IPS-18a (cell line): ENCODE data around the gene ELMOD1.

ENCODE experiments used
- H3K27ac ChIP-seq: one replicate; pipeline ENCODE4 v1.5.1; 2013; ENCODE audit warnings: low read length
- H3K27me3 ChIP-seq: one replicate; pipeline ENCODE4 v1.6.1; 2013; ENCODE audit warnings: mild to moderate bottlenecking, low read length; ENCODE audit not compliant: control insufficient read depth, insufficient read depth
- H3K36me3 ChIP-seq: one replicate; pipeline ENCODE4 v1.6.1; 2013; ENCODE audit warnings: low read depth, low read length; ENCODE audit not compliant: control insufficient read depth
- H3K4me1 ChIP-seq: one replicate; pipeline ENCODE4 v1.6.1; 2013; ENCODE audit warnings: low read depth, low read length; ENCODE audit not compliant: control insufficient read depth
- H3K4me3 ChIP-seq: one replicate; pipeline ENCODE4 v1.5.1; 2013; ENCODE audit warnings: low read length
- H3K9ac ChIP-seq: one replicate; pipeline ENCODE4 v1.6.1; 2013; ENCODE audit warnings: mild to moderate bottlenecking, low read length, moderate library complexity
- H3K9me3 ChIP-seq: one replicate; pipeline ENCODE4 v1.6.1; 2013; ENCODE audit warnings: low read depth, low read length; ENCODE audit not compliant: control insufficient read depth

The ELMOD1 gene

DNA sequence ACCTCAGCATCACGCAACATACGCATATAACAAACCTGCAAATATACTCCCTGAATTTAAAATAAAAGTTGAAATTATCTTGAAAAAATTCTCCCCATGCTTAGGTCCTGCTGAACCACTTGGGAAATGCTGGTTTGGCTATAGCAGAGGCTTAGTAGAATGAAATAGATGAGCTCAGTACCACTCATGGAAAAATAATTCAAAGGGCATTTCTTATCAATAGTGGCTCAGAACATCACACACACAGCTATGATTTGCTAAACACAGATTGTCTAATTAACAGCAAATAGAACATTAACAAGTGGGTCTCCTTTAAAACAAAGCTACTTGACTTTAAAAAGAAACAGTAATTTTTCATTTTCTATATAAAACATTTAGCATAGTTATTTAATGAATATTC, 21.5 kb downstream of the ELMOD1 start:
- H3K4me3 ChIP-seq = no peak overlapping the region
- peaks cover 15% of the 10 kb centered on the region for H3K27me3 ChIP-seq
- H3K4me1 ChIP-seq = peaks cover 20% of the 10 kb centered on the region
- no peak overlapping the region for H3K9ac ChIP-seq
- no peaks in the 10 kb centered on the region for H3K36me3 ChIP-seq
- no peak overlapping the region for H3K27ac ChIP-seq
- no peaks in the 10 kb centered on the region for H3K9me3 ChIP-seq

DNA sequence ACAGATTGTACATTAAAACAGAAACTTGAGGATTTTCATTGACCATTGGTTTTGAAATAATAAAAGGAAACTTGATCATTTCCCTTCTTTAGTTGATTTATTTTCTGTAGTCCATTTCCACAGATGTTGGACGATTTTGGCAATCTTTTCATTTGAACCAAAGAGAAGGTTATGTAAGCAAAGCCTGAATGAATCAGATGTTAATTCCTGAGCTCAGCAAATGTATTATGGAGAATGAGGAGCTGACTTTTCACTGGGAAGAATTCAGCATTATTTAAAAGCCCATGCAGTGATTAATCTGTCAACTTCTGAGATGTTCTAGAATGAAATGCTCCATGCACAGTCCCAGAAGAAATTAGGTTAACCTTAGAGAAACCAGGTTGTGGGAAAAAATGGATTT, 29.0 kb downstream of the ELMOD1 start:
- Histone ChIP-seq H3K9me3 (no peaks in the 10 kb centered on the region), H3K27me3 (no peaks in the 10 kb centered on the region), H3K27ac (no peak overlapping the region), H3K9ac (no peak overlapping the region), H3K4me1 (peaks cover 2% of the 10 kb centered on the region), H3K36me3 (no peaks in the 10 kb centered on the region), H3K4me3 (no peak overlapping the region)

DNA sequence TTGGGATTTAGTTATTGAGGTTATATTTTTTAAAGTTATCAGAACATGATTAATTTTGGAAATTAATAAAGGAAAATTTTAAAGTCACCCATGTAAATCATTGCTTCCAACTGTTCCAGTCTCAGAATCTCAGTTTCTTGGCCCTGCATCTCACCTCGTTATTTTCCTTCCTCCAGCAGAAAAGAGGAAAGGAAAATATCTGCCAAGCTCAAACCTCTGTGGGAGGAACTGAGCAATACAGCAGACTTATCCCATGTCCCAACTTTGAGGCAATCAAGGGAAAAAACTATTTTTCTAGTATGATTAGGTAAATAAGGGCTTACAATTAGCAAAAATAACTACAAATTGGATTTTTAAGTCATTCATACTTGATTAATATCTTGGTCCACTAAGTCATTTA, 30.1 kb downstream of the ELMOD1 start:
- Histone ChIP-seq H3K4me3 (no peak overlapping the region), H3K9me3 (no peaks in the 10 kb centered on the region), H3K36me3 (no peaks in the 10 kb centered on the region), H3K27ac (no peak overlapping the region), H3K9ac (no peak overlapping the region), H3K27me3 (no peaks in the 10 kb centered on the region), H3K4me1 (peaks cover 13% of the 10 kb centered on the region)

DNA sequence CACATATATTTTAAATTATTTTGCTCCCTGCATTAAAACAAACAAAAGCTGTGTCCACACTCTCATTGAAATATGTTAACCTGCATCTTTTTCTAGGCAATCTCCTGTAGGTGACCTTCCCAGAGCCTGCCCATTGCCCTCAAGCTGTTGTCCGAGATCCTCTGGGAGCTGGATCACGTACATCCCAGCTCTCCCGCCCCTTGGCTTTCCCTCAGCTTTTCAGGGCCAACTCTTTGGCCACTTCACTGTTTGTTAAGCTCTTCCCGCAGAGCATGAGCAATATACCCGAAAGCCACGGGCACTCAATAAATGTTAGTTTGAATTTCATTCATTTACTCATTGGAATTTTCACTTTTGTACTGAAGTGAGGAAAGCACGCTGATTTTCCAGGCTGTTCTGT, 32.2 kb downstream of the ELMOD1 start:
- H3K27ac ChIP-seq = no peak overlapping the region
- peaks cover 13% of the 10 kb centered on the region for H3K4me1 ChIP-seq
- no peaks in the 10 kb centered on the region for H3K27me3 ChIP-seq
- H3K4me3 ChIP-seq = no peak overlapping the region
- H3K9me3 ChIP-seq = no peaks in the 10 kb centered on the region
- no peak overlapping the region for H3K9ac ChIP-seq
- no peaks in the 10 kb centered on the region for H3K36me3 ChIP-seq

DNA sequence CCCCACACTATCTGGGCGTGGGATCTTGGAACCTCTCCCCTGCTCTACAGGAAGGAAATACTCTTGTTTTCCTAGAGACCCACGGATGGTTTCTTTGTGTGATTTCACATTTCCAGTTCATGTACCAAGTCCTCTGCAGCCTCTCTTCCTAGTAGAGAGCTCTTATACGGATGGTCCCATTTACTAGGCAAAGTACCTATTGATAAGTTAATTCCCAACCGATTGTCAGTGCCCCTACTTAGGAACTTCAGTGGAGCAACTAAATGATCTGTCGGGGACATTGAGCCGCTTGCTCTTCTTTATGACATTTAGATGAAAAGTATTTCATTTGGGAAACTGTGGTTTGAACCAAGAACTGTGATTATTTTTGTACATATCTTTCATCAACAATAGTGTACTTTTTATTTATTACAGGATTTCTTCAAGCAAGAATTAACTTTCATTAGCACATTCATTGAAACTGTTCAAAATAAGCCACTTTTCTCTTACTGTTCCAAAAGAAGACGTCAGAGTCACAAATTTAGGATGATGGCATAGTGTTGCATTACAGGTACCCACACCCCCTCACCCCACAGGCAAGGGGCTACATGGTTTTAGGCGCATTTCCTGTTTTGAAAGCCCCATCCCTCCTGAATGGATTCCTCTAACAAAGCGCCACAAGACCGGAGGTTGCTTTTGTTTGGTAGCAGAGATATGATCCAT, 34.2 kb downstream of the ELMOD1 start:
- Histone ChIP-seq H3K27ac (no peak overlapping the region), H3K36me3 (no peaks in the 10 kb centered on the region), H3K4me3 (peak overlapping the region; percentile 20), H3K9me3 (no peaks in the 10 kb centered on the region), H3K4me1 (peaks cover 16% of the 10 kb centered on the region), H3K27me3 (no peaks in the 10 kb centered on the region), H3K9ac (no peak overlapping the region)

DNA sequence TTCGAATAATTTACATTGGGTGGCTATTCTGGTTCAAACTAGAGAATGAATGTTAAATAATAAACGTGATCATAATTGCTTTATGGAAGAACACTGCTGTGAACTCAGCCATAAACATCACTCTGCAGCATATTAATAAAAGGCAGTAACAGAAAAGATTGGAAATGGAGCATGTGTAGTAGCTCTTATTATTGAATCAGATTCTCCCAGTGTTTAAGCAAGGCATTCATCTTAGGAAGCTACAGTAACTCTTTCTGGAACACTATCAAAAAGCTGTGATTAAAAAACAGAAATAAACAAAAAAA, 34.7 kb downstream of the ELMOD1 start:
- Histone ChIP-seq H3K4me3 (peak overlapping the region; percentile 20), H3K4me1 (peaks cover 21% of the 10 kb centered on the region), H3K9me3 (no peaks in the 10 kb centered on the region), H3K36me3 (no peaks in the 10 kb centered on the region), H3K27me3 (no peaks in the 10 kb centered on the region), H3K27ac (no peak overlapping the region), H3K9ac (no peak overlapping the region)

DNA sequence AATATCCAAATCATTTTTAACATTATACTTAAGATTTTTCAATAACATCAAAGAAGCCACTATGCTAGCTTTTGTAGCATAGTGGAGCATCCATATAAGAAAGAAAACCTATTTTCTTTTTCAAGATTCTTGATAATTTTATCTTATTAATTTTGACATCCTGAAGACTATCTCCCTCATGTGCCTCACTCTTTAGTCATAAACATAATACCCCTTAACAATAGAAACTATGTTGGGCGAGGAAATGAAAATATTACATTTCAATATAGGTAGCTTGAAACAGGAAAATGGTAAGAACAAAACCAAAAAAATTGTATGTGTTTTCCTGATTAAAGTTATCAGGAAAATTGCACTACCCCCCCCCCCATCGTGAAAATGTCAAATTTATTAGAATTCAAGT, 40.1 kb downstream of the ELMOD1 start:
- peaks cover 17% of the 10 kb centered on the region for H3K4me1 ChIP-seq
- no peaks in the 10 kb centered on the region for H3K27me3 ChIP-seq
- H3K27ac ChIP-seq = no peak overlapping the region
- no peaks in the 10 kb centered on the region for H3K9me3 ChIP-seq
- no peaks in the 10 kb centered on the region for H3K36me3 ChIP-seq
- H3K4me3 ChIP-seq = no peak overlapping the region
- no peak overlapping the region for H3K9ac ChIP-seq

DNA sequence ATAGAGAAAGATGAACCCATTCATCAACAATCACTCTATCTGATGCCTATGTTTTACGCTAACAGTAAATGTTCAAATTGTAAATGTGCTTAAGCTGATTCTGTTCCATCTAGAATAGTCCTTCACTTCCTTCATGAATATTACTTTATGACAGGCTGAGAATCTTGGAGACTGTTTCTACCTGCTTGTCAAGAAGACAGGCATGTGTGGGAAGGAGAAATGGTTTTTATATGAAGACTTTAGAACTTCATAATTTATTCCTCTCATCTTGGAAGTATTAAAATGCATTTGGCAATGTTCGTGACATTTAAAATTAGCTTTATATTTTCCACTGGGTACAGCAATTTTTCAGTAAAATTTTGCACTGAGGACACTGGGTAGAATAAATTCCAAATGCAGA, 41.0 kb downstream of the ELMOD1 start:
- Histone ChIP-seq H3K4me3 (no peak overlapping the region), H3K9ac (no peak overlapping the region), H3K27me3 (no peaks in the 10 kb centered on the region), H3K27ac (no peak overlapping the region), H3K4me1 (peaks cover 17% of the 10 kb centered on the region), H3K36me3 (no peaks in the 10 kb centered on the region), H3K9me3 (no peaks in the 10 kb centered on the region)

DNA sequence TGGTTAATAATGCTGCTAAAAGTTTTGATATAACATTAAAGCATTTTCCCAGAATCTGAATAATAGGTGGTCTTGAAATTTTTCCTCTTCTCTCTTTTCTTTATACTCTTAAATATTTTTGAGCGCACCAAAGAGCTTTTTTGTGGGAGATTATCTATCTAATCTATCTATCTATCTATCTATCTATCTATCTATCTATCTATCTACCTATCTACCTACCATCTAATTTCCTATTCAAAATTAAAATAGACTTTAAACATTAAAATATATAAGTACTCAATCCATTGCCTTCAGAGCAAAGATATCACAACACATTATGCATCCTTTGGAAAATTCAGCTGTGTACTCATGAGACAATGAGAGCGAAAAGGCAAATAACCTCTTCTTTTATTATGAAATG, 55.8 kb downstream of the ELMOD1 start:
- Histone ChIP-seq H3K4me1 (peaks cover 26% of the 10 kb centered on the region), H3K9me3 (no peaks in the 10 kb centered on the region), H3K27me3 (no peaks in the 10 kb centered on the region), H3K27ac (no peak overlapping the region), H3K36me3 (no peaks in the 10 kb centered on the region), H3K4me3 (no peak overlapping the region), H3K9ac (no peak overlapping the region)

DNA sequence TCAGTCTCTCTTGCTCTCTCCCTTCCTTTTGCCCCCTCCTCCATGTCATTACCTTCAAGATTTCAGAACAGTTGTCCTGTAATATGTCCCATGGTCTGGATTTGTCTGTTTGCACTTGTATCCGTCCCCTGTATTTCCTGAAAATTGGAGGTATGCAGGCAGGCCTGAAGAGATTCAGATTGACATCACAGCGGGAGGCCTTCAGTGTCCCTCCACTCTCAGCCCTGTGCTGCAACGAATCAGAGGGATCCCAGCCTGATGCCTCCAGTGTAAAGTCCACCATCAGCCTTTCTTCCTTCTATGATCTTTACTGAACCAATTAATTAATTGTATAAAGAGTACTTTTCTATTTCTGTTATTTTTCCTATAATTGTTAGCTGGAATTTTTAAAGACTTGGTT, 57.3 kb downstream of the ELMOD1 start:
- no peak overlapping the region for H3K4me3 ChIP-seq
- peaks cover 30% of the 10 kb centered on the region for H3K4me1 ChIP-seq
- H3K27me3 ChIP-seq = no peaks in the 10 kb centered on the region
- no peak overlapping the region for H3K27ac ChIP-seq
- H3K36me3 ChIP-seq = no peaks in the 10 kb centered on the region
- no peaks in the 10 kb centered on the region for H3K9me3 ChIP-seq
- H3K9ac ChIP-seq = no peak overlapping the region

DNA sequence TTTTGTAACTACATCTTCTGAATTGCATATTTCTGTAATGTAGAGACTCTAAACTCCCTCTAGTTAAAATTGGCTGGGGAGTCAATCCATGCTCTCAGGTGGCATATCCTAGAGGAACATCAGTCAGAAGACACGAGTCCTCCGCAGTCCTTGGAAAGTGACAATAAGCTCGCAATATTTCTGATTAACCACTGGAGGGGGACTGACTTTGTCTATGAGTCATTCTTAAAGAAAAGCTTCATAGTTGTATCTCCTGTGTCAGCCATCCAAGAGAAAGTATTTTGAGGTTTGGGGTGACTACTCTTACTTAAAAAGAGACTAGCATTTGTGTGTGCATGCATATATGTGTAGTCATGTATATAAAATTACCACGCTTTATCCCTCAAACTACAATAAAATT, 60.7 kb downstream of the ELMOD1 start:
- Histone ChIP-seq H3K4me1 (peaks cover 41% of the 10 kb centered on the region), H3K27ac (no peak overlapping the region), H3K27me3 (no peaks in the 10 kb centered on the region), H3K9me3 (no peaks in the 10 kb centered on the region), H3K9ac (no peak overlapping the region), H3K36me3 (no peaks in the 10 kb centered on the region), H3K4me3 (no peak overlapping the region)

DNA sequence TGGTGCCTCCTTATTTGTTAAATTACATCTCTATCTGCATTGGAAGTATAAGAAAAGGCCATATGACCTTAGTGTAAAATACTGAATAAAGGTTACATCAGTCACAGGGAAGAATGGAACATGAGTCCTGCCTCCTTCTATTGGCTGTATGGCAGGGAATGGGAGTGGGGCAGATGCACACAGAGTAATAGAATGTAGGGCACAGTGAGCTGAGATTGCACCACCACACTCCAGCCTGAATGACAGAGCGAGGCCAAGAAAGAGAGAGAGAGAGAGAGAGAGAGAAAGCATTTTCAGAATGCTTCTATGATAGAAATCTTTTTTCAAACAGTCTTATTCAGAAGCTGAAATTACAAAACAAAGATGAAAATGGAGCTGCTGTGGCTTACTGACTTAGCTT, 62.1 kb downstream of the ELMOD1 start:
- Histone ChIP-seq H3K4me3 (no peak overlapping the region), H3K9me3 (no peaks in the 10 kb centered on the region), H3K27me3 (no peaks in the 10 kb centered on the region), H3K27ac (no peak overlapping the region), H3K9ac (no peak overlapping the region), H3K36me3 (no peaks in the 10 kb centered on the region), H3K4me1 (peaks cover 38% of the 10 kb centered on the region)
